HepG2 (cell line): ENCODE results near the gene GRPEL2. TPM values are rescaled to one million over a fixed set of nuclear protein-coding genes. Genes with fewer than 3 reads are reported as not detected.

Source experiments
- ETV5 ChIP-seq: IDR thresholded peaks from 2 replicates; pipeline ENCODE4 v1.6.1; 2018; ENCODE audit warnings: missing biosample characterization, missing genetic modification reagents, inconsistent platforms, borderline replicate concordance
- FOXC1 ChIP-seq: sonication (generic); formaldehyde crosslinking; IDR thresholded peaks from 2 replicates; pipeline ENCODE4 v1.8.0; 2022; ENCODE audit warnings: mild to moderate bottlenecking, missing genetic modification reagents, borderline replicate concordance
- KLF11 ChIP-seq: IDR thresholded peaks from 2 replicates; pipeline ENCODE4 v1.6.1; 2016; ENCODE audit warnings: missing compliant biosample characterization
- NR2F1 ChIP-seq, 2 experiments: fragments of 450-650 bp in 1 of 2; formaldehyde crosslinking in 1 of 2; IDR thresholded peaks; 2 replicates each; pipeline versions ENCODE4 v1.5.0 to v1.6.1; 2016 to 2020; ENCODE audit warnings: mild to moderate bottlenecking in 1 of 2, missing compliant biosample characterization in 1 of 2, missing genetic modification reagents in 1 of 2, moderate library complexity in 1 of 2
- PLRG1 ChIP-seq: fragments of 450-650 bp; conservative IDR thresholded peaks from 2 replicates; pipeline ENCODE4 v1.6.1; 2016
- POLR2AphosphoS2 ChIP-seq: IDR thresholded peaks from 2 replicates; pipeline ENCODE4 v1.6.1; 2011; ENCODE audit warnings: low read depth, low read length, improper control_type of control experiment
- SETDB1 ChIP-seq: sonication (generic); formaldehyde crosslinking; IDR thresholded peaks from 2 replicates; pipeline ENCODE4 v1.5.1; 2020; ENCODE audit warnings: missing genetic modification reagents, mild to moderate bottlenecking, borderline replicate concordance
- SNRNP70 ChIP-seq: fragments of 200-400 bp; formaldehyde crosslinking; IDR thresholded peaks from 2 replicates; pipeline ENCODE4 v1.6.1; 2017; ENCODE audit warnings: mild to moderate bottlenecking, low read depth, low read length, moderate library complexity
- SOX13 ChIP-seq, 3 experiments: fragments of 450-650 bp in 1 of 3; sonication (generic) in 1 of 3; formaldehyde crosslinking in 1 of 3; IDR thresholded peaks in 2 of 3; conservative IDR thresholded peaks in 1 of 3; 2 replicates each; pipeline versions ENCODE4 v1.5.0 to v1.6.1; 2016 to 2020; ENCODE audit warnings: antibody characterized with exemption in 1 of 3, mild to moderate bottlenecking in 1 of 3, missing compliant biosample characterization in 1 of 3, missing genetic modification reagents in 1 of 3, moderate library complexity in 1 of 3
- SRY ChIP-seq: sonication (generic); formaldehyde crosslinking; IDR thresholded peaks from 2 replicates; pipeline ENCODE4 v1.8.0; 2022; ENCODE audit warnings: mild to moderate bottlenecking, missing genetic modification reagents
- SUZ12 ChIP-seq: fragments of 150-350 bp; IDR thresholded peaks from 2 replicates; pipeline ENCODE4 v1.6.1; 2014; ENCODE audit warnings: low read depth, low read length
- TOPORS ChIP-seq: sonication (generic); formaldehyde crosslinking; IDR thresholded peaks from 2 replicates; pipeline ENCODE4 v1.8.0; 2023; ENCODE audit warnings: mild to moderate bottlenecking, missing genetic modification reagents
- ZNF253 ChIP-seq: sonication (generic); formaldehyde crosslinking; IDR thresholded peaks from 2 replicates; pipeline ENCODE4 v1.8.0; 2022; ENCODE audit warnings: mild to moderate bottlenecking, missing genetic modification reagents, borderline replicate concordance
- ZNF326 ChIP-seq: sonication (generic); formaldehyde crosslinking; IDR thresholded peaks from 2 replicates; pipeline ENCODE4 v1.4.0; 2020; ENCODE audit warnings: missing genetic modification reagents, borderline replicate concordance
- ZNF460 ChIP-seq: sonication (generic); formaldehyde crosslinking; IDR thresholded peaks from 2 replicates; pipeline ENCODE4 v1.5.1; 2020; ENCODE audit warnings: missing genetic modification reagents, mild to moderate bottlenecking, borderline replicate concordance
- ZNF782 ChIP-seq: sonication (generic); formaldehyde crosslinking; IDR thresholded peaks from 2 replicates; pipeline ENCODE4 v1.4.0; 2020; ENCODE audit warnings: missing genetic modification reagents, mild to moderate bottlenecking, borderline replicate concordance
- ZNF788 ChIP-seq: sonication (generic); formaldehyde crosslinking; IDR thresholded peaks from 2 replicates; pipeline ENCODE4 v1.5.0; 2020; ENCODE audit warnings: mild to moderate bottlenecking, missing genetic modification reagents, borderline replicate concordance
- polyA plus RNA-seq, 8 experiments: library from polyadenylated mRNA; depleted of rRNA in 3 of 8; stranded (reverse) in 7 of 8; unstranded in 1 of 8; fragments of >200 nt; fragmentation: Illumina TruSeq in 4 of 8; extraction: Trizol in 4 of 8; gene quantifications; 2 replicates each; pipeline versions ENCODE4 v1.2.1 to v1.2.3, GENCODE V29; 2011 to 2016; ENCODE audit warnings: low read depth in 4 of 8, missing spikeins in 1 of 8, mixed read lengths in 1 of 8; ENCODE audit not compliant: insufficient read depth in 1 of 8
- total RNA-seq, 5 experiments: library from RNA; depleted of rRNA; stranded (reverse); fragments of >200 nt; fragmentation: Illumina TruSeq; extraction: Trizol; gene quantifications; 2 replicates each; pipeline ENCODE4 v1.2.3, GENCODE V29; 2016; ENCODE audit warnings: low read depth in 1 of 5
- TF ChIP-seq, protein P1 (sequence below): sonication (generic); formaldehyde crosslinking; IDR thresholded peaks from 2 replicates; pipeline ENCODE4 v1.4.0; 2020; ENCODE audit warnings: missing genetic modification reagents
- TF ChIP-seq, protein P2 (sequence below): sonication (generic); formaldehyde crosslinking; IDR thresholded peaks from 2 replicates; pipeline ENCODE4 v1.4.0; 2020; ENCODE audit warnings: missing genetic modification reagents

GRPEL2 gene
- total and polyA plus RNA-seq, 2 of the 13 experiments (the other 11 are each of a cell fraction or from before 2014, with no cell fraction given): 13.1 to 16.6 TPM

DNA sequence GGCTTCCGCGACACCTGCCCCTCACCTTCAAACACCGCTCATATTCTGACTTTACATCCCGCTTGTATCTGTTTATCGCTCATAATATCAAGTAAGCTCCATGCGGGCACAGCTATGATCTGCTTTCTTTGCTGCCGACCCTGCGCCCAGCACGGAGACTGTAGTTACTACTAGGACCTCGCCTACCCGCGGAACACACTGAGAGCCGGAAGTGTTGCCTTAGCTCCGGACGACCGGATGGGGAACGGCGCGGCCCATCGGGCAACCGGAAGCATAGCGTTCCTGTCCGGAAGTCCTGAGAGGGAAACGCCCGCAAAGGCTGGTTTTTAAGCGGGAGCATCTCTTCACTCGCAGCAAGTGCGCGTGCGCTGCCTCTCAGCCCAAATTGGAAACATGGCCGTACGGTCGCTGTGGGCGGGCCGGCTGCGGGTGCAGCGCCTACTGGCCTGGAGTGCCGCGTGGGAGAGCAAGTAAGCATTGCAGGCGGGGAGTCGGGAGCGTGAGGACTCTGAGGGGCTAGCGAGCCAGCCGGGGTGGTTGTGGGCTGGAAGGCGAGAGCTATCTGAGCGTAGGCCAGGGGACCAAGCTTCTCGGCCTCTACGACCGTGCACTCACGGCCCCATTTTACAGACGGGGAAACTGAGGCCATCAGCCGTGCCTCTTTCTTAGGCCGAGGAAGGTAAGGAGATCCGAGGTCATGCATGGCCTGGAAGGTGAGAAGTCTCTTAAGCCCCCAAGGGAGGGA is at the start of gene GRPEL2 (continued):
- TF ChIP-seq, protein P1, sequence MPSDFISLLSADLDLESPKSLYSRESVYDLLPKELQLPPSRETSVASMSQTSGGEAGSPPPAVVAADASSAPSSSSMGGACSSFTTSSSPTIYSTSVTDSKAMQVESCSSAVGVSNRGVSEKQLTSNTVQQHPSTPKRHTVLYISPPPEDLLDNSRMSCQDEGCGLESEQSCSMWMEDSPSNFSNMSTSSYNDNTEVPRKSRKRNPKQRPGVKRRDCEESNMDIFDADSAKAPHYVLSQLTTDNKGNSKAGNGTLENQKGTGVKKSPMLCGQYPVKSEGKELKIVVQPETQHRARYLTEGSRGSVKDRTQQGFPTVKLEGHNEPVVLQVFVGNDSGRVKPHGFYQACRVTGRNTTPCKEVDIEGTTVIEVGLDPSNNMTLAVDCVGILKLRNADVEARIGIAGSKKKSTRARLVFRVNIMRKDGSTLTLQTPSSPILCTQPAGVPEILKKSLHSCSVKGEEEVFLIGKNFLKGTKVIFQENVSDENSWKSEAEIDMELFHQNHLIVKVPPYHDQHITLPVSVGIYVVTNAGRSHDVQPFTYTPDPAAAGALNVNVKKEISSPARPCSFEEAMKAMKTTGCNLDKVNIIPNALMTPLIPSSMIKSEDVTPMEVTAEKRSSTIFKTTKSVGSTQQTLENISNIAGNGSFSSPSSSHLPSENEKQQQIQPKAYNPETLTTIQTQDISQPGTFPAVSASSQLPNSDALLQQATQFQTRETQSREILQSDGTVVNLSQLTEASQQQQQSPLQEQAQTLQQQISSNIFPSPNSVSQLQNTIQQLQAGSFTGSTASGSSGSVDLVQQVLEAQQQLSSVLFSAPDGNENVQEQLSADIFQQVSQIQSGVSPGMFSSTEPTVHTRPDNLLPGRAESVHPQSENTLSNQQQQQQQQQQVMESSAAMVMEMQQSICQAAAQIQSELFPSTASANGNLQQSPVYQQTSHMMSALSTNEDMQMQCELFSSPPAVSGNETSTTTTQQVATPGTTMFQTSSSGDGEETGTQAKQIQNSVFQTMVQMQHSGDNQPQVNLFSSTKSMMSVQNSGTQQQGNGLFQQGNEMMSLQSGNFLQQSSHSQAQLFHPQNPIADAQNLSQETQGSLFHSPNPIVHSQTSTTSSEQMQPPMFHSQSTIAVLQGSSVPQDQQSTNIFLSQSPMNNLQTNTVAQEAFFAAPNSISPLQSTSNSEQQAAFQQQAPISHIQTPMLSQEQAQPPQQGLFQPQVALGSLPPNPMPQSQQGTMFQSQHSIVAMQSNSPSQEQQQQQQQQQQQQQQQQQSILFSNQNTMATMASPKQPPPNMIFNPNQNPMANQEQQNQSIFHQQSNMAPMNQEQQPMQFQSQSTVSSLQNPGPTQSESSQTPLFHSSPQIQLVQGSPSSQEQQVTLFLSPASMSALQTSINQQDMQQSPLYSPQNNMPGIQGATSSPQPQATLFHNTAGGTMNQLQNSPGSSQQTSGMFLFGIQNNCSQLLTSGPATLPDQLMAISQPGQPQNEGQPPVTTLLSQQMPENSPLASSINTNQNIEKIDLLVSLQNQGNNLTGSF: 0 out of 2 replicates have a peak, but pooled peaks have one; percentile 9
- TF ChIP-seq ZNF253 (CRISPR knock-in tag) (no peak), SETDB1 (CRISPR knock-in tag) (no peak), ZNF460 (CRISPR knock-in tag) (no peak), ETV5 (CRISPR knock-in tag) (peak; percentile 99), SRY (CRISPR knock-in tag) (peak; percentile 94; the same call in 1 of the 2 replicates), TOPORS (peak; percentile 86), PLRG1 (no peak), KLF11 (CRISPR knock-in tag) (peak; percentile 64; the same call in 1 of the 2 replicates), SOX13 (IDR thresholded peaks at IDR 0.05) (no peak), SOX13 (CRISPR knock-in tag; conservative IDR thresholded peaks at IDR 0.05 in 1 of 2, IDR thresholded peaks at IDR 0.05 in 1 of 2) (peak in 1 of 2 experiments; percentile 26; a peak in 1 of 4 replicates), SUZ12 (no peak), SNRNP70 (no peak), ZNF788 (CRISPR knock-in tag) (no peak; the same call in 1 of the 2 replicates), ZNF326 (CRISPR knock-in tag) (no peak), POLR2AphosphoS2 (no peak), ZNF782 (0 out of 2 replicates have a peak, but pooled peaks have one; percentile 52), NR2F1 (CRISPR knock-in tag; IDR thresholded peaks at IDR 0.05) (no peak), FOXC1 (CRISPR knock-in tag) (peak; percentile 58; the same call in 1 of the 2 replicates)
- TF ChIP-seq, protein P2, sequence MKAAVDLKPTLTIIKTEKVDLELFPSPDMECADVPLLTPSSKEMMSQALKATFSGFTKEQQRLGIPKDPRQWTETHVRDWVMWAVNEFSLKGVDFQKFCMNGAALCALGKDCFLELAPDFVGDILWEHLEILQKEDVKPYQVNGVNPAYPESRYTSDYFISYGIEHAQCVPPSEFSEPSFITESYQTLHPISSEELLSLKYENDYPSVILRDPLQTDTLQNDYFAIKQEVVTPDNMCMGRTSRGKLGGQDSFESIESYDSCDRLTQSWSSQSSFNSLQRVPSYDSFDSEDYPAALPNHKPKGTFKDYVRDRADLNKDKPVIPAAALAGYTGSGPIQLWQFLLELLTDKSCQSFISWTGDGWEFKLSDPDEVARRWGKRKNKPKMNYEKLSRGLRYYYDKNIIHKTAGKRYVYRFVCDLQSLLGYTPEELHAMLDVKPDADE (CRISPR knock-in tag): no peak
